Rectal smooth muscle tissue (tissue), 1 donor: ENCODE results near the gene STX11.

Experiments
- H3K27ac ChIP-seq: one replicate; pipeline ENCODE4 v1.7.0; 2013; ENCODE audit warnings: low read depth, low read length, inconsistent platforms
- H3K27me3 ChIP-seq: one replicate; pipeline ENCODE4 v1.7.0; 2013; ENCODE audit warnings: low read length; ENCODE audit not compliant: control insufficient read depth, insufficient read depth
- H3K36me3 ChIP-seq: one replicate; pipeline ENCODE4 v1.7.0; 2013; ENCODE audit warnings: low read length; ENCODE audit not compliant: control insufficient read depth, insufficient read depth
- H3K4me1 ChIP-seq: one replicate; pipeline ENCODE4 v1.7.0; 2013; ENCODE audit warnings: low read length; ENCODE audit not compliant: control insufficient read depth, insufficient read depth
- H3K4me3 ChIP-seq: one replicate; pipeline ENCODE4 v1.7.0; 2013; ENCODE audit warnings: low read length
- H3K9ac ChIP-seq: one replicate; pipeline ENCODE4 v1.7.0; 2013; ENCODE audit warnings: low read length

Gene STX11

GRCh38 chr6:144145541-144145940 lies 4.8 kb upstream of the STX11 start:
- Histone ChIP-seq H3K27ac (no peak overlapping the region), H3K4me3 (no peak overlapping the region), H3K9ac (no peak overlapping the region), H3K27me3 (no peaks in the 10 kb centered on the region), H3K4me1 (no peaks in the 10 kb centered on the region), H3K36me3 (no peaks in the 10 kb centered on the region)

GRCh38 chr6:144148886-144149285 lies 1.4 kb upstream of the STX11 start:
- no peak overlapping the region for H3K27ac ChIP-seq
- no peak overlapping the region for H3K9ac ChIP-seq
- H3K27me3 ChIP-seq = no peaks in the 10 kb centered on the region
- H3K4me1 ChIP-seq = peaks cover 4% of the 10 kb centered on the region
- no peak overlapping the region for H3K4me3 ChIP-seq
- H3K36me3 ChIP-seq = no peaks in the 10 kb centered on the region

GRCh38 chr6:144149558-144149893 lies 791 bp upstream of the STX11 start:
- Histone ChIP-seq H3K9ac (no peak overlapping the region), H3K4me3 (peak overlapping the region; percentile 69), H3K27ac (no peak overlapping the region), H3K4me1 (peaks cover 4% of the 10 kb centered on the region), H3K27me3 (no peaks in the 10 kb centered on the region), H3K36me3 (no peaks in the 10 kb centered on the region)

GRCh38 chr6:144150710-144151657 lies 667 bp downstream of the STX11 start:
- Histone ChIP-seq H3K4me1 (peaks cover 4% of the 10 kb centered on the region), H3K36me3 (no peaks in the 10 kb centered on the region), H3K27me3 (no peaks in the 10 kb centered on the region), H3K27ac (peak overlapping the region; percentile 28), H3K9ac (peak overlapping the region; percentile 35), H3K4me3 (peak overlapping the region; percentile 69)

- Histone ChIP-seq H3K36me3 (no peaks in the 10 kb centered on the region), H3K27ac (no peak overlapping the region), H3K4me3 (no peak overlapping the region), H3K4me1 (peaks cover 4% of the 10 kb centered on the region), H3K27me3 (no peaks in the 10 kb centered on the region), H3K9ac (no peak overlapping the region)
Observed at GRCh38 chr6:144152334-144152900, 2.1 kb downstream of the STX11 start.

GRCh38 chr6:144153260-144153659 lies 2.9 kb downstream of the STX11 start:
- H3K36me3 ChIP-seq = no peaks in the 10 kb centered on the region
- H3K4me3 ChIP-seq = no peak overlapping the region
- no peaks in the 10 kb centered on the region for H3K27me3 ChIP-seq
- H3K9ac ChIP-seq = no peak overlapping the region
- H3K27ac ChIP-seq = no peak overlapping the region
- peaks cover 8% of the 10 kb centered on the region for H3K4me1 ChIP-seq

GRCh38 chr6:144153971-144154370 lies 3.7 kb downstream of the STX11 start:
- H3K27ac ChIP-seq = no peak overlapping the region
- H3K27me3 ChIP-seq = no peaks in the 10 kb centered on the region
- H3K4me1 ChIP-seq = peaks cover 11% of the 10 kb centered on the region
- no peak overlapping the region for H3K9ac ChIP-seq
- no peaks in the 10 kb centered on the region for H3K36me3 ChIP-seq
- no peak overlapping the region for H3K4me3 ChIP-seq

- H3K27ac ChIP-seq = no peak overlapping the region
Observed at GRCh38 chr6:144155529-144155928, 5.2 kb downstream of the STX11 start.

GRCh38 chr6:144156338-144156737 lies 6.0 kb downstream of the STX11 start:
- Histone ChIP-seq H3K4me1 (peaks cover 9% of the 10 kb centered on the region), H3K27ac (no peak overlapping the region), H3K9ac (no peak overlapping the region), H3K4me3 (no peak overlapping the region), H3K27me3 (no peaks in the 10 kb centered on the region), H3K36me3 (no peaks in the 10 kb centered on the region)

More at GRCh38 chr6:144155529-144155928, 5.2 kb downstream of the STX11 start:
- Histone ChIP-seq H3K36me3 (no peaks in the 10 kb centered on the region), H3K9ac (no peak overlapping the region), H3K4me1 (peaks cover 11% of the 10 kb centered on the region), H3K4me3 (no peak overlapping the region), H3K27me3 (no peaks in the 10 kb centered on the region)

- H3K4me1 ChIP-seq = peaks cover 7% of the 10 kb centered on the region
Observed at GRCh38 chr6:144156991-144157390, 6.7 kb downstream of the STX11 start.

GRCh38 chr6:144158133-144158532 lies 7.8 kb downstream of the STX11 start:
- no peaks in the 10 kb centered on the region for H3K36me3 ChIP-seq
- H3K4me1 ChIP-seq = peaks cover 7% of the 10 kb centered on the region
- no peak overlapping the region for H3K27ac ChIP-seq
- no peaks in the 10 kb centered on the region for H3K27me3 ChIP-seq
- no peak overlapping the region for H3K9ac ChIP-seq
- no peak overlapping the region for H3K4me3 ChIP-seq

More at GRCh38 chr6:144156991-144157390, 6.7 kb downstream of the STX11 start:
- H3K36me3 ChIP-seq = no peaks in the 10 kb centered on the region
- H3K4me3 ChIP-seq = no peak overlapping the region
- H3K27ac ChIP-seq = no peak overlapping the region
- H3K9ac ChIP-seq = no peak overlapping the region
- no peaks in the 10 kb centered on the region for H3K27me3 ChIP-seq

- Histone ChIP-seq H3K27ac (no peak overlapping the region), H3K27me3 (no peaks in the 10 kb centered on the region), H3K36me3 (no peaks in the 10 kb centered on the region), H3K9ac (no peak overlapping the region), H3K4me1 (peaks cover 7% of the 10 kb centered on the region), H3K4me3 (no peak overlapping the region)
Observed at GRCh38 chr6:144159223-144159622, 8.9 kb downstream of the STX11 start.

GRCh38 chr6:144159742-144160141 lies 9.4 kb downstream of the STX11 start:
- H3K4me1 ChIP-seq = peaks cover 7% of the 10 kb centered on the region
- H3K36me3 ChIP-seq = no peaks in the 10 kb centered on the region
- H3K9ac ChIP-seq = no peak overlapping the region
- no peak overlapping the region for H3K4me3 ChIP-seq
- H3K27ac ChIP-seq = no peak overlapping the region
- no peaks in the 10 kb centered on the region for H3K27me3 ChIP-seq
